HG03097 (cell line): ENCODE measurements around the gene TADA1.
"Not testable (repeated sequence)": the region's sequence is repeated elsewhere in the genome, so short reads cannot be mapped to it uniquely, and the experiment has no call there.

ENCODE experiments used
- ATAC-seq: cut with Tn5 transposase; IDR thresholded peaks from one replicate; pipeline ENCODE4 v1.9.1; 2021; ENCODE audit not compliant: unreplicated experiment, low FRiP score

TADA1 gene

GRCh38 chr1:166899769-166900168, 23.7 kb upstream of the TADA1 start:
- no peak for ATAC-seq

GRCh38 chr1:166895766-166896165, 19.7 kb upstream of the TADA1 start:
- ATAC-seq = no peak

- no peak for ATAC-seq
Measured at GRCh38 chr1:166889776-166890175, 13.7 kb upstream of the TADA1 start.

- no peak for ATAC-seq
Measured at GRCh38 chr1:166888373-166889111, 12.5 kb upstream of the TADA1 start.

- no peak for ATAC-seq
Measured at GRCh38 chr1:166884971-166885370, 8.9 kb upstream of the TADA1 start.

DNA sequence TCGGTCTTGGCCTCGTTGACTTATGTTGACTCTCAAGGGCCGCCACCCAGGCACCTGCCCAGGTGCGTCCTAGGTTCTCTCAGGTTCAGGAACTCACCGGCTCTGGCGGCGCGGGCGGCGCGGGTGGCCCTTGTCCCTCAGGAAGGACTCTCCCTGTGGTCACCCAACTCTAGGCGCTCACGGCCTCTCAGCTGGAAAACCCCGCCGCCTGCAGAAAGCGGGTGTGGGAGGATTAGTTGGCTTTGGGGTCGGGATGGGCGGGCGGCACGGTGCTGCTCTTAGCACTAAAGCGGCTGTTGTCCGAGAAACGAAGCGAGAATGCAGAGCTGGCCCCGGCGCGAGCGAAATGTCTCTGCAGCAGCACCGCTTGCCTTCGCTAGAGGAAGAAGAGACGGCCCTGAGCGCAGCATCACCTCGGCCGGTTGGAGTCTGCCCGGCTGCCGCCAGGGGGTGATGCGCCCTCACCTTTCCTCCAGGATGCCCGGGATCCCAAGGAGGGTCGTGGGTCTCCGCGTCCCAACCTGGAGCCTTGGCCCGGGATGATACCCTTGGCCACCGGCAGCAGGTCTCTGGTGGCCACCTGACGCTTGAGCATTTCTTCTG, 8.1 kb upstream of the TADA1 start:
- ATAC-seq = no peak

GRCh38 chr1:166882893-166883292, 6.8 kb upstream of the TADA1 start:
- ATAC-seq = no peak

GRCh38 chr1:166878173-166878917, 2.3 kb upstream of the TADA1 start:
- not testable (repeated sequence) for ATAC-seq

GRCh38 chr1:166876540-166876838, 425 bp upstream of the TADA1 start:
- no peak for ATAC-seq

- no peak for ATAC-seq
Measured at GRCh38 chr1:166875302-166875733, 746 bp downstream of the TADA1 start.

GRCh38 chr1:166874464-166874863, 1.6 kb downstream of the TADA1 start:
- no peak for ATAC-seq

- ATAC-seq = no peak
Measured at GRCh38 chr1:166870584-166870983, 5.5 kb downstream of the TADA1 start.

DNA sequence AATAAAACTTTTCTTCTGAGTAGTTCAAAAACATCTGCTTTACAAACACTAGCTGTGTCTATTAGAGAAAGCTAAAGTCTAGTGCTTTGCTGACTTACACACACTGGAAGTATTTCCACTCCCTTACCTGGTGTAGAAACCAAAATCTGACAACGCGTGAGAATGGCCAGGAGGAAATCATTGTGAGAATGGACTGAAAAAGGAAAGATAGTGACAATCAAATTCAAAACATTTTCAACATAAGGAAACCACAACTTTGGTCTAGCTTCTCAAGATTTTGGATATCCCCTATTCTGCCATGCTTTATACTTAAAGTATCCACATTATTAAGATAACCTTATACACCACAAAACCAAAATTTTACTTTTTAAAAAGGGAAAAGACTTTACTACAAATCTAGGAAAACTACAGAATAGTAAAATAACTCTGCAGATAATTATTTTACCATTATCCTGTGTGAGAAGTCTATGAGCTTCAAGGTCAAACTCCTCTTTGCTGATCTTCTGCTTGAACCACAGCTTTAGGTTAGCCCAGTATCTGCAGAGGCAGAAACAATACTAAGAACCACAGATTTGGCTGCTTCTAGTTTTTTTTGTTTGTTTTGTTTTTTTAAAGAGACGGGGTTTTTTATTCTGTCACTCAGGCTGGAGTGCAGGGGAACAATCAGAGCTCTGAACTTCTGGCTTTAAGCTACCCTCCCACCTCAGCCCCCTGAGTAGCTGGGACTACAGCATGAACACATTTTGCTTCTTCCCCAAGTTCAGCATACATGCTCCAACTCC, 6.6 kb downstream of the TADA1 start:
- ATAC-seq = no peak

DNA sequence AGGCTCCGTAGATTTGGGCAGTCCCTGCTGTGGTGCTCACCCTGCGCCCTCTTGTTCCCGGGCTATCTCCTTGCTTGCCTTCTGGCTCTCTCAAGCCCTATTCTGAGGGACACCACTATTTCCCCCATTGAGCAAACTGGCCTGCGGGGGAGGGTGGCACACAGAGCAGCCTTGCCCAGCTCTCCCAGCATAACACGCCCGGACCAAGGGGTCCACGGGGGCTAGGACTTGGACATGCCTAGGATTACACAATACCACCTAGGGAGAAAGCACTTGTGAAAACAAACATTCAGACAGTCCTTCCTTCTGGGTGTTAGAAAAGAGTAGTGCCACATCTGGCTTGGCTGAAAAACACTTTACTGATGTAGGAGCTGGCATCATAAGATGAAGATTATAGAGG, 7.4 kb downstream of the TADA1 start:
- ATAC-seq = no peak

DNA sequence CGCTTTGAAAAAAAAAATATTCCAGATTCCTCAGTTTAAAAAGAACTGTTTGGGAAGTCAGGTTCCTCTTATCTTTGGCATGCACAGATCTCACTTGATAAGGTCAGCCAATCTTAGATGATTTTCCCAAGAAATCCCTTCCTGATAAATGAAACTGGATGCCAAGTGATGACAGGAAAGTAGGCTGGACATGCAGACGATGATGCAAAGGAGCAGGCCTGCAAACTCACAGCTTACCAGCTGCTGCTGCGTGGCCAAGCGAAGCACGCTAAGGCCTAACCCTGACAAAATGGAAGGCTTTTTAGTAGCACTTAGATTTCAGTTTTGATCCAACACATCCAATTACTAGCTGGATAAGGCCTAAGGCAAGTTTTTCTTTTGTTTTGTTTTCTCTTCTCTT, 10.1 kb downstream of the TADA1 start:
- ATAC-seq = no peak

DNA sequence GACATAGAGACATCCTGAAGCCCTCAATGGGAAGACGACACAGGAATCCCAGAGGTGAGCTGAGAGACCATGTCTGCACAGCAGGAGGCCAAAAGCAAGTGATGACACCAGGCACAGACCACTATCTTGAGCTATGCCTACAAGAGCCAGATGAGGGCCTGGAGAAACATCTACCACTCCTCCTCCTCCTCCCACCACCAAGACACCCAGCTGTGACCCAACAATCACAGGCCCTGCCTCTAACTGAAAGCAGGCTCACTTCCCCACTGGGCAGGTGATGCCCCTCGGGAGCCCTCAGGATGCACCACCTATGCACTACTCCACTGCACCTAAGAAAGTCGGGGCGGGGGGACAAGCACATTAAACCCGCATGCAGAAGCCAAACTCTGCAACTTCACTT, 16.5 kb downstream of the TADA1 start:
- no peak for ATAC-seq

GRCh38 chr1:166858726-166859419, 17.2 kb downstream of the TADA1 start:
- no peak for ATAC-seq

GRCh38 chr1:166857995-166858394, 18.1 kb downstream of the TADA1 start:
- ATAC-seq = no peak

- ATAC-seq = no peak
Measured at GRCh38 chr1:166855558-166855957, 20.5 kb downstream of the TADA1 start.

GRCh38 chr1:166852918-166853317, 23.1 kb downstream of the TADA1 start:
- no peak for ATAC-seq

- ATAC-seq = no peak
Measured at GRCh38 chr1:166849135-166849534, 26.9 kb downstream of the TADA1 start.
